ENCODE measurements around the gene ARL14.
"Not testable (repeated sequence)": the region's sequence is repeated elsewhere in the genome, so short reads cannot be mapped to it uniquely, and the experiment has no call there.

The ARL14 gene

GRCh38 chr3:160698599-160699195 is 21.7 kb downstream of the ARL14 start:
- no peak for TF ChIP-seq CTCF (IDR thresholded peaks at IDR 0.05; ENCODE audit: insufficient read depth, missing control alignments)
- FAIRE-seq (no peak), DNase-seq (ENCODE audit: insufficient read length, low spot score) (no peak)

GRCh38 chr3:160701490-160701889 is 24.5 kb downstream of the ARL14 start:
- no peak for DNase-seq (ENCODE audit: insufficient read length, low spot score)
- TF ChIP-seq CTCF (IDR thresholded peaks at IDR 0.05; ENCODE audit: insufficient read depth, missing control alignments), result no peak
- FAIRE-seq, result no peak

- DNase-seq (ENCODE audit: insufficient read length, low spot score) (no peak), FAIRE-seq (no peak)
- TF ChIP-seq CTCF (IDR thresholded peaks at IDR 0.05; ENCODE audit: insufficient read depth, missing control alignments), result no peak
Measured at GRCh38 chr3:160702290-160702689, 25.3 kb downstream of the ARL14 start.

- DNase-seq (ENCODE audit: insufficient read length, low spot score) (no peak), FAIRE-seq (no peak)
Measured at GRCh38 chr3:160703974-160704373, 27.0 kb downstream of the ARL14 start.

GRCh38 chr3:160707187-160707794 is 30.3 kb downstream of the ARL14 start:
- FAIRE-seq (peak; percentile 94), DNase-seq (ENCODE audit: insufficient read length, low spot score) (no peak)
- TF ChIP-seq CTCF (IDR thresholded peaks at IDR 0.05; ENCODE audit: insufficient read depth, missing control alignments), result peak; percentile 67

More at GRCh38 chr3:160703974-160704373, 27.0 kb downstream of the ARL14 start:
- TF ChIP-seq CTCF (IDR thresholded peaks at IDR 0.05; ENCODE audit: insufficient read depth, missing control alignments), result no peak

- TF ChIP-seq CTCF (IDR thresholded peaks at IDR 0.05; ENCODE audit: insufficient read depth, missing control alignments), result no peak
- FAIRE-seq, result no peak
- no peak for DNase-seq (ENCODE audit: insufficient read length, low spot score)
Measured at GRCh38 chr3:160709477-160710182, 32.7 kb downstream of the ARL14 start.

GRCh38 chr3:160713144-160713543 is 36.2 kb downstream of the ARL14 start:
- not testable (repeated sequence) for DNase-seq (ENCODE audit: insufficient read length, low spot score); FAIRE-seq
